GM21619 (cell line): Measurements from ENCODE around the gene GNAL.
"Not testable (repeated sequence)": the region's sequence is repeated elsewhere in the genome, so short reads cannot be mapped to it uniquely, and the experiment has no call there.

Source experiments
- ATAC-seq: cut with Tn5 transposase; IDR thresholded peaks from one replicate; pipeline ENCODE4 v1.9.1; 2021; ENCODE audit not compliant: unreplicated experiment

The GNAL gene

DNA sequence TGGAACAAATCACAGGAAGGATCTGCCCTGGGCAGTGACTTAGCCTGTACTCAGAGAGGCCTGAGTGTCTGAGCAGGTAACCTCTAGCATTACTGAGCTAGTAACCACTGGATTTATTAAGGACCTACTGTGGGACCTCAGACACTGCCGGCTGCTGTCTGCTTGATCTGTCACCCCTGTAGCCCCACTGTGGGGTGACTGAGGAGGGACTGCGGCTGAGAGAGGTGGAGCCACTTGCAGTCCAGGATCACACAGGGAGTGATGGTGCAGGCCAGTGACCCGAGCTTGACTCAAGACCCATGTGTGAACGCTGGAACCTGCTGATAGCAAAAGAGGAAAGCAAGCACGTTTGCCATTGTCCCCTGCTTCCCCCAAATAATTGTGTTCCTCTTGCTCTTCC, 177.7 kb downstream of the GNAL start:
- no peak for ATAC-seq

DNA sequence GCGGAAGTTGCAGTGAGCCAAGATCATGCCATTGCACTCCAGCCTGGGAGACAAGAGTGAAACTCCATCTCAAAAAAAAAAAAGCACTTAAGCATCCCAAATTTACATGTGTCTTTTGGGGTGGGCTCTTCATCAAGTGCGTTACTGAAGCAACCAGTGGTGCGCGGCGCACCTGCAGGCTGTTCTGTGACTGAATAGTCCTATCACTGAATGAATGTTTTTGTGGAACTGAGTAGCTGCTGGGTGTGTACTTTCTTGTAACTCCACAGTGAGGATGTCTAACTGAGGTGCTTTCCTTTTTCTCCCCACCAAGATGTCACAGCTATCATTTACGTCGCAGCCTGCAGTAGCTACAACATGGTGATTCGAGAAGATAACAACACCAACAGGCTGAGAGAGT, 179.2 kb downstream of the GNAL start:
- ATAC-seq: no peak

DNA sequence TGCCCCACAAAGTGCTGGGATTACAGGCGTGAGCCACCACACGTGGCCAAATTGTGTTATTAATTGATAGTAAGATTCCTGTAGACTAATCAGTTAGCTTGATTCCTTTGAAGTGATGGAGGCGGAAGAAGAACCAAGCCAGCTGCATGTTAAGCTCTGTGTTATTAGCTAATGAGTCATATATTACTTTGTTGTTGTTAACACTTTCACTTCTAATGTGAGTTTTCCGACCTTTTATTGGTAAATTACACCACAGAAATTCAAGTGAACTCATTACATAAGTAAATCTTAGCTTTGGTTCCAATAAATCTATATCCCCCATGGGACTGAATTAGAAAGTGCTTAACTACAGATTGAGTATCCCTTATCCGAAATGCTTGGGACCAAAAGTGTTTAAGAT, 182.4 kb downstream of the GNAL start:
- no peak for ATAC-seq

DNA sequence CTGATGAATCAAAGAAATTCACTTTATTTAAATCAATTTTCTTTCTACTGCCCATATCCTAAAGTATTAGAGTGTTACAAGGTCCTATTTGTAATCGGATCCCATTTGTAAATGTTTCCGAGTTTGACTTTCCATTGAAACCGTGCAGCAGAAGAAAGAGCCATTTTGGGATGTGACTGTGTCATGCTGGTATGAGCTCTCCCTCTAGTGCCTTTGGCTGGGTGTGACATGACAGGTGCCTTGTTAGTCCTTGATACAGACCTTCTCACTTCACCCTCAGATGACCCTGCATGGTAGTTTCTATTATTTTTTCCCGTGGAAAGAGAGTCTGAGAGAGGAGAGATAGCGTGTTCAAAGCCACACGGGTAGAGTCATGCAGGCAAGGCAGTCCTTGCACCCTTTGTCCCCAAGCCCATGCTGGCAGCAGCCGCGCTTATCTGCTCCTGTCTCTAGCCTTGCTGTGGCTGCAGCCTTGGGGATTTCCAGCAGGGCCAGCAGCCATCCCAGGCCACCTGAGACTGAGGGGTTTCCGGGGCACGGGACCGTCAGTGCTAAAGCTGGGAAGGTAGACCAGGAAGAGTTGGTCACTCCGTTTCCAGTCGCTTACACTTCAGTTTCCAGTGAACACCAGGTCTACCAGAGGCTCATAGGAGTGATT, 183.5 kb downstream of the GNAL start:
- ATAC-seq: no peak

DNA sequence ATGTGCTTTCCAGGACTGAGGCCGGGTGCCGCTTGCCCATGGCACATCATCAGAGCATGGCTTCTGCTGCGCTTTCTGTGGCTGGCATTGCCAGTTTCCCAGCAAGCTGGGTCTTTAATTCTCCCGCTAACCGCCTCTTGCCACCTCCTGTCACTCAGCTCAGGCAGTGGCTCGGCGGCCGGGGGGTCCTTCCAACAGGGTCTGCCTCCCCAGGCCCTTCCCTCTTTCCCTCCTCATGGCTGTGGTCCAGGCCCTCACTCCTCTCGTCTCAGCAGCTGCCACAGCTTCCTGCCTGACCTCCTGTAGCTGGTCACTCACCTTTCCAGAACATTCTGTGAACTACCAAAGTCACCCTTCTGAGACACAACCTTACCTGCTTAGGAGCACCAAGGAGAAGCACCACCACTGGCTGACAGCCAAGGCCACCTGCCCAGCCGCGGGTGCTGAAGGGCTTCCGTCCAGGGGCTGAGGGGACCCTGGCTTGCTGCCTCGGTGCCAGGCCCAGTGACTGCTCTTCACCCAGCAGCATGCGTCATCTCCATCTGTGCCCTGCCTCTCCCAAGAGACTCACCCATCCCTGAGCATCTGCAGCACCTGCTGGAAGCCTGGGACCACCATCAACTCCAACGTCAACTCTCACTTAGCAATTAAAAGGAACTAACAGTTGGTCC, 184.7 kb downstream of the GNAL start:
- ATAC-seq: no peak

DNA sequence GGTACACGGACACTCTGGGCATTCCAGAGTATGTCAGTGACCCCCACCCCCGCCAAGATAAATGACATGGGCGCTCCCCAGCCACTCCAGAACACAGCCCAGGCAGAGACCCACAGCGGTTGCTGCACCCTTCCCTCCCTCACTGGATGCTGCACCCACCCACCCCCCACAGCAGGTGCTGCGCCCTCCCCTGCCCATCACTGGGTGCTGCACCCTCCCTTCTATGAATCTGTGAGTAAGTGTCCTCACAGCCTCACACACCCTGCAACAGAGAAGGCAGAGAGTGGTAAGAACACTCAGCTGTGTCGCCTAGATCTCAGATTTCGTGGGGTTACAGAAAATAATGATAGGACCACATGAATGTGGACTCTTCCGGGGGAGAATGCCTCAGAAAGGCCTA, 185.6 kb downstream of the GNAL start:
- ATAC-seq: no peak

DNA sequence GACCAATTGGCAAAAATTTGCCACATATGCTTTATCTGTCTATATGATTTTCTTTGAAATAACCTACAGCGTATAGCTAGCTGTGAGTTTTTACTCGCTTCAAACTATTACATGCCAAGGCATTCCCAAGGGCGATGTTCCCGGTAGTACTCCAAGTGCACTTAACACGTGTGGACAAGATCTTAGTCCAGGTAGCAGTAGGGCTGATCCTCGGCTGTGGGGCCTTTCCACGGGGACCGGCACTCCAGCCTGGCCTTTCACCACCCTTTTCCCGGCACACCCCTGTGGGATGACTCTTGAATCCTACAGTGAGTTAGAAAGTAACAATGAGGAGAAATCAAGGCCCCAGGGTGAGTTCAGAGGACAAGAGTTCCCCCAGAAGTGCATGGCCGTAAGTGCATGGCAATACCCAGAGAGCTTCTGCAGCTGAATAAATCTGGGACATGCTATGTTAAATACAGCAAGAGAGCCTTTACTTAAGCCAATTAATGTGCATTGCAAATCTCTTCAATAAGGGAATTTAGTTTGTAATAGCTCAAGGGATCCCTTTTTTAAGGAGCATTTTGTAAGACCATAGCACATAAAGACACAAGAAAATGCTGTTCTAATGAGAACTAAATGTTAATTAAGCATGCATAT, 188.6 kb downstream of the GNAL start:
- no peak for ATAC-seq

DNA sequence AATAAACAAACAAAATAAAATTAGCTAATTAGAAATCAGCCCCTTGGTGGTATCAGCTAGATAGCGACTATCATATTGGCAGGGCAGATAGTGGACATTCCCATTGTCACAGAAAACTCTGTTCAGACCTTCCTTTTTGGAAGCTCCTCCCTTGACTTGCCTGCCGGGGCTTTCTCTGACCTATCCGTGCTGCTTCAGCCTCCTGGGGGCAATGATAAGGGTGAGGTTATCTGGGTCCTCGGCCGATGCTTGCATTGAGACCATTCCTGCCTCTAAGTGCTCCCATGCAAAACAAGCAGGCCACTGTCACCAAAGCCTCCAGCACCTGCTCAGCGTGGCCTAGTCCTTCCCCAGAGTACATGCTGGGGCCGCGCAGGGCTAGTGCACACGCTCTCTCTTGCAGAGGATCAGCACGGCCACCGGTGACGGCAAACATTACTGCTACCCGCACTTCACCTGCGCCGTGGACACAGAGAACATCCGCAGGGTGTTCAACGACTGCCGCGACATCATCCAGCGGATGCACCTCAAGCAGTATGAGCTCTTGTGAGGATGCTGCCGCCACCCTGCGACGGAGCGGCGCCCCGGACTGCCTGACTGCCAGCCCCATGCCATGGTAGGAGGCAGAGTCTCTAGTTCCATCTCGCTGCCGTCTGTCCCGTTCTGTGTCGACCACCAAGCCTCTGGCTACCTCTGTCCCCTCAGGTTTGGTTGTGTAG, 191.7 kb downstream of the GNAL start:
- no peak for ATAC-seq

DNA sequence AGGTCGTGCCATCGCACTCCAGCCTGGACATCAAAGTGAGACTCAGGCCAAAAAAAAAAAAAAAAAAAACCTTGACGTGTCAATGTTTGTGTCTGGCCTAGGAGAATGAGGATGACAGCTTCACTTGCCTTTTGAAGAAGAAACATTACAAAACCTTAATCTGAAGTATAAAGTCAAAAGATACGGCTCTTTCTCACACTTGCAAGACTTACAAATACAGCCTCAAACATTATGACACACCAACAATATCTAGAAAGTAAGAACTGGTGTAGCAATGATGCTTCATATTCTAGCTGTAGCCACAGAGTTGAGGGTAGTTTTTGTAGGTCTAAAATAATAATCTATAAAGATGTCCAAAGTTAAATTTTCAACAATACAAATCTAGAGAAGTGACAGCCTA, 193.6 kb downstream of the GNAL start:
- ATAC-seq: no peak

DNA sequence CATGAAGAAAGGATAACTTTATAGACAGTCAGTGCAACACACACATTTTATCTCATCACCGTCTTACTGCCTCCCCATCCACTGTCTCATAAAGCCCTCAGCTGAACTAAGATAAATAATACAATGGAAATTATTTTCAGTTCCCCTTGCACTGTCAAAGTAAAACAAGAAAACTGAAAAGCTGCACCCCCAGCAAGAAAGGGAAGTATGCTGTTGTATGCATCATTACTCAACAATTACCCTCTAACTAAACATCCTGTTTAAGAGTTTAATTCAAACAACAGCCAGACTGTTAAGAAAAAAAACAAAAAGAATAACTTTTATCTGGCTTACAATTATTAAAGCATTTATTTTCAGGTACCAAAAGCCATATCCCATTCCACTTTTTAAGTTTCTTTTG, 194.1 kb downstream of the GNAL start:
- peak; percentile 86 for ATAC-seq

DNA sequence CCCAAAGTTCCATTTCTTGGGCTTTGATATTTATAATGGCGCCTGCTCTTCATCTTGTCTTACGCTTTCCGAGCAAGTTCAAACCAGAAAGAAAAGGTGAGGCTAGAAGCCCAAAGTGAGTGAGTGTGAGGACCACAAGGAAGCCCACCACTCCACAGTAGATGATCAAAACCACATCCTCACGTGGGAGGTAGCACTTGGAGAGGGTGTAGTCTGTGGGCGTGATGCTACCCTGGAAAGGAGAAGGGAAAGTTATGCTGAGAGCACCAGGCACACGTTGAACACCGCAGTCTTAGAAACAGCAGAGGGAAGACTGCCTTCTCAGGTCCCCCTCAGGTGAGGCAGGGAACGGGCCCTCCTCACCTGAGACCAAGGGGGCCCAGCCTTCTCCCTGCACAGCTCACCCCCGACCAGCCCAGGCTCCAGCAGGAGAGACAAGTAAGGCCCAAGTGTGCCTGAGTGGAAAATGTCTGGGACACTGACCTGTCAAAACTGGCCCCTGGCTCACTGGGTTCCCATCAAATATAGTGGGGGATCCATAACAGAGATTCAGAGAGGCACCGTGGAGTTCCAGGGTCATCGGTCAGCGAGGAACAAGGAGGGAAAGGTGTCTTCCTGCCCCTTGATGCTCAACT, 195.4 kb downstream of the GNAL start:
- no peak for ATAC-seq

DNA sequence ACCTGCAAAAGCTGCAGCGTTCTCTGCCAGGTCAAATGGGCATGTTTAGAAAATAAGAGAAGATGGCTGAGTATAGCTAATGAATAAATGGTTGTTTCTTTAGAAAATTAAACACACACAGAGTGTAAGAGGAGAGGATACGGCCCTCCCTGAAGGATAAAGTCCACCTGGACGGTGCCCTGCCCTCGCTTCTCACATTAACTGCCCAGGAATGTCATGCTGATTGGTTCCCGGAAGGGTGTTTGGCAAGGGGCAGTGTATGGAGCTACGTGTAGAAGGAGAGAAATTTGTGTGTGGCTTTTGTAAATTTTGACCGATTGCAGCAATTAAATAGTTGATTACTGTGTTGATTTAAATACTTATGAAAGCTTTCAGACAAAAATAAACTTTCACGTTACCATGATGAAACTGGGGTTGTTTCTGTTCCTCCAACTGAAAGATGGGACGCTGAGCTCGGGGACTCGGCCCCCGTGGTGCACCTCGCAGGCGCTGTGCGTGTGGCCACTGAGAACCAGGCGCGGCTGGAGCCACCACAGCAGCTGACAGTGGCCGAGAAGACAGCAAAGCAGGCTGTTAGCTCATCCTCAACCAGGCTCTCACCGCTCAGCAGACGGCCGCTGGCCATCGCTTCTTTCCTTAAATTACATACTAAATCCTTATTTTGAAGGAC, 196.3 kb downstream of the GNAL start:
- ATAC-seq: no peak

DNA sequence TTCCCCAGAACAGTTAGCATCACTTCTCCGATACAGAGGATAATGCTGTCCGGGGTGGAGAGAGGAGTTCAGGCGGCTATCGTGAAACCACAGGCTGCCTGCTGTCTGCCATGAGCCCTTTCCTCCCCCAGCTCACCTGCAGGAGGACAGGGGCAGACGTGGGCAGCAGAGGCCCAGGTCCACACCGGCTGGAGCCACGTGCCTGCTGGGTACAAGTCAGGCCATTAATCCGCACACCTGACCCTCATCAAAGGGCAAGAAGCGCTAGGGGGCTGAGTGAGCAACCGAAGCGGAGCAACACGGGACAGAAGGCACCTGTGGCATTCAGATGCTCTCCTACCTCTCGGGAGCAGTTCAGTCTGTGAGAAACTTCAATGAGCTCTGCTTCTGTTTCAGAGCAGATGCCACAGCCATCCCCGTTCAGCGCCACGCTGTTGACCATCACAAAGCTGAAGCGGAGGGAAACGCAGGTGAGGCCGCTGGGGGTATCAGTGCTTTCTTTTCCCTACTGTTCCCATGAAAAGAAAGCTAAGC, 197.6 kb downstream of the GNAL start:
- no peak for ATAC-seq

DNA sequence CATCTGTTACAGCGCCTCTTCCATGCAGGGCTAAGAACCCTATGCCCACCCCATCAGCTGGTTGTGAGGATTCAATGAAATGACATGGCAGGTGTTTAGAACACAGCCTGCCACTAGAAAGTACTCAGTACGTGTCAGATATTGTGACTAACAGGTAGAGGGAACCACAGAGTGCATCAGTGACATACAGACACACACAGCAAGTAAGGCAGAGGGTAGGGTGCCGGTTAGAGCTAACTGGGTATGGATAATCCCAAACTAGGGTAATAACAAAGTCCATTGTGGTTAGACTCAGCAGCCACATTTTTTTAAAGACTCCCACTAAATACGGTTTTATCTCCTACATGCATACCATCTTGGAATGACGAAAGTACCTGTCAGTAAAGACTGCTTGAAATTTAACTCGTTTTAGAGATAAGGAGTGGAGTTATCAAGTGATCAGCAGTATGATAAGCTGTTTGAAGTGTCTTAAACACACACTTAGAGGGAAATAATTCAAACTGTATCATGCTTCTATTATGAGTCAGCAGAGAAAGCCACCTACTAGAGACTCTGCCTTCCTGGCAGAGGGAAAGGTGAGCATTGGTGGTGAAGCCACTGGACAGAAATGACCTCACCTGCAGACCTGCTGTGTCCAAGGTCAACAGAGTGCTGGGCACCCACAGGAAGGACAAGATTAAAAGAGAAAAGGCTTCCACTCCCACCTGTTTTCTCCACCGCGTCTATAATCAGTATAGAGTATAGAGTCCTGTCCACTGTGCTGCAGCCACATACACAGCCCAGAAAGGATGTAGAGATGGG, 198.5 kb downstream of the GNAL start:
- no peak for ATAC-seq

DNA sequence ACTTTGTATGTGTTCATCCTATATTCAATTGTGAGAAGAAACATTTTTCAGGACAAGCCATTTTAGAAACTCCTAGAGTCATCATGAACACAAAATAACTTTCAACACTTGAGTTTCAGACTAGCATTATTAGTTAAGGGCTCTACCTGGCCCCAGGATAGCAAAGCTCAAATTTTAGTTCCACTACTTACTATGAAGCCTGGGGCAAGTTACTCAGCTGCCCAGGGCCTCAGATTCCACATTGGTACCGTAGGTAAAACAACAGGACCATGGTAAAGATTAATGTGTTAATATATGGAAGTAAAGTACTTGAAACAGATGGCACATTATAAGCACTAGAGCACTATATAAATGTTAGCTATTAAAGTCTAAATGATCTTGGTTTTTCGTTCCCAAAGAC, 199.7 kb downstream of the GNAL start:
- ATAC-seq: no peak

DNA sequence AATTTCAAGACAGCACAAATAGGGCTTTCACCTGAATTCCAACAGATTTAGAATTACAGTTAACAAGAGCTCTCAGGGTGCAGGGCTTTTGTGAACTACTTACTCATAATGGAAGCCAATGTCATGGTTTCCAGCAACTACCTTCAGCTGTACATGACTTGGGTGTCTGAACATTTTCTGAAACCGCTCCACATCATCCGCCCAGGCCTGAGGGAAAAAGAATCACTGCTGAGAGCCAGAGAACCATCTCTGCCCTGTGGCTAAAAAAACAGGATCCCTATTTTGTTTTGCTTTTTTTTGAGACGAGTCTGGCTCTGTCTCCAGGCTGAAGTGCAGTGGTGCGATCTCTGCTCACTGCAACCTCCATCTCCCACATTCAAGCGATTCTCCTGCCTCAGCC, 200.2 kb downstream of the GNAL start:
- ATAC-seq: no peak

DNA sequence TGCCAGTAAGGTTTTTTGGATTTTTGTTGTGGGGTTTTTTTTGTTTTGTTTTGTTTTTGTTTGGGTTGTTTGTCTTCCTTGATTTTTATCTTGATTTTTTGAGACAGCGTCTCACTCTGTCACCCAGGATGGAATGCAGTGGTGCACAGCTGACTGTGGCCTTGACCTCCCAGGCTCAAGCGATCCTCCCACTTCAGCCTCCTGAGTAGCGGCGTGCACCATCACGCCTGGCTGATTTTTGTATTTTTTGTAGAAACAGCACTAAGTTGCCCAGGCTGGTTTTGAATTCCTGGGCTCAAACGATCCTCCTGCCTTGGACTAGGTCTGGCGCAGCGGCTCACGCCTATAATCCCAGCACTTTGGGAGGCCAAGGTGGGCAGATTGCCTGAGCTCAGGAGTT, 202.7 kb downstream of the GNAL start:
- no peak for ATAC-seq

DNA sequence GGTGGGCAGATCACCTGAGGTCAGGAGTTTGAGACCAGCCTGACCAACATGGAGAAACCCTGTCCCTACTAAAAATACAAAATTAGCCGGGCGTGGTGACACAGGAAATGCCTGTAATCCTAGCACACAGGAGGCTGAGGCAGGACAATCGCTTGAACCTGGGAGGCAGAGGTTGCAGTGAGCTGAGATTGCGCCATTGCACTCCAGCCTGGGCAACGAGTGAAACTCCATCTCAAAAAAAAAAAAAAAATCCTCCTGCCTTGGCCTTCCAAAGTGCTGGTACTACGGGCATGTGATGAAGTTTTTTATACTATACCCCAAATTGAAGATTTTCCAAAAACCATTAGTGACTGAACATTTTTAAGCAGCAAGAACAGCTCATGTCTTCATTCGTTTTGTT, 203.4 kb downstream of the GNAL start:
- ATAC-seq: not testable (repeated sequence)

DNA sequence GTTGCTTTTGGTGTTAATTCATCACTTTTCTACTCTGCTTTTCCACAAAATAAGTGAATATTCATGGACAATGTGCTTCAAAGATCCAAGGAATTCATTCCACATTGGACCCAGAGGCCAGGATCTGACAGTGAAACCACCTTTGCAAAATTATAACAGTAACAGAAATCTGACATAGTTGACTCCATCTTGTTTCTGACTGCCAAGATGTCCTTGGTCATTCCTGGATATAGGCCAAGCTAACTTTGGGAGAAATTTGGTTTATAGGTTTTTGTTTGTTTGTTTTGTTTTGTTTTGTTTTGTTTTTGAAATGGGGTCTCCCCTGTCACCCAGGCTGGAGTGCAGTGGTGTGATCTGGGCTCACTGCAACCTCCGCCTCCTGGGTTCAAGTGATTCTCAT, 208.7 kb downstream of the GNAL start:
- ATAC-seq: no peak

DNA sequence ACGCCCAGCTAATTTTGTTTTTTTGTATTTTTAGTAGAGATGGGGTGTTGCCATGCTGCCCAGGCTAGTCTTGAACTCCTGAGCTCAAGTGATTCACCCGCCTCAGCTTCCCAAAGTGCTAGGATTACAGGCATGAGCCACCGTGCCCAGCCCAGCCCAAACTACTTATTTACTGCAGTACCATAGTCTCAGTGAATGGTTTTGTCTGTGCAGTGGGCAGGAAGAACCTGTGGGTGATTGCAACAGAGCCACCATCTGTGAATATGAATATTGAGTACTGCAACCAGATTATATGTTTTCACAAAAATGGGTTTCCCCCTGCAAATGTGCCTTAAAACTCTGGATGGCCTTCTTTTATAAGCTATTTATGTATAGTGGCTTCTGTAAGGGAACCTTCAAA, 210.0 kb downstream of the GNAL start:
- no peak for ATAC-seq
